DND-41 (cell line): ENCODE data around the gene RPS14.

Source experiments
- EZH2 ChIP-seq: IDR thresholded peaks from 3 replicates; pipeline ENCODE4 v1.6.1; 2012; ENCODE audit warnings: borderline replicate concordance, low read depth, mild to moderate bottlenecking, moderate library complexity, low read length, inconsistent platforms; ENCODE audit not compliant: severe bottlenecking
- TF ChIP-seq, protein P1 (sequence below): IDR thresholded peaks from 2 replicates; pipeline ENCODE4 v1.5.1; 2012; ENCODE audit warnings: borderline replicate concordance, low read length, moderate library complexity, mild to moderate bottlenecking; ENCODE audit not compliant: poor library complexity, severe bottlenecking; ENCODE audit errors: extremely low read depth

GRCh38 chr5:150498501-150498900 is 49.0 kb upstream of the RPS14 start:
- TF ChIP-seq, protein P1, sequence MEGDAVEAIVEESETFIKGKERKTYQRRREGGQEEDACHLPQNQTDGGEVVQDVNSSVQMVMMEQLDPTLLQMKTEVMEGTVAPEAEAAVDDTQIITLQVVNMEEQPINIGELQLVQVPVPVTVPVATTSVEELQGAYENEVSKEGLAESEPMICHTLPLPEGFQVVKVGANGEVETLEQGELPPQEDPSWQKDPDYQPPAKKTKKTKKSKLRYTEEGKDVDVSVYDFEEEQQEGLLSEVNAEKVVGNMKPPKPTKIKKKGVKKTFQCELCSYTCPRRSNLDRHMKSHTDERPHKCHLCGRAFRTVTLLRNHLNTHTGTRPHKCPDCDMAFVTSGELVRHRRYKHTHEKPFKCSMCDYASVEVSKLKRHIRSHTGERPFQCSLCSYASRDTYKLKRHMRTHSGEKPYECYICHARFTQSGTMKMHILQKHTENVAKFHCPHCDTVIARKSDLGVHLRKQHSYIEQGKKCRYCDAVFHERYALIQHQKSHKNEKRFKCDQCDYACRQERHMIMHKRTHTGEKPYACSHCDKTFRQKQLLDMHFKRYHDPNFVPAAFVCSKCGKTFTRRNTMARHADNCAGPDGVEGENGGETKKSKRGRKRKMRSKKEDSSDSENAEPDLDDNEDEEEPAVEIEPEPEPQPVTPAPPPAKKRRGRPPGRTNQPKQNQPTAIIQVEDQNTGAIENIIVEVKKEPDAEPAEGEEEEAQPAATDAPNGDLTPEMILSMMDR, result no peak
- no peak for TF ChIP-seq EZH2
